SKM-1 treated with dmso at 0.1 percent for 144 hours (cell line): Measurements from ENCODE around the gene TBCC.
A peak's percentile ranks its signal among the peaks of the same experiment; 100 is the strongest.
"Not testable (repeated sequence)": the region's sequence is repeated elsewhere in the genome, so short reads cannot be mapped to it uniquely, and the experiment has no call there.

Experiments
- DNase-seq: peaks from one replicate; lab custom pipeline; 2025; ENCODE audit not compliant: unreplicated experiment; lab: John Stamatoyannopoulos, UW

The TBCC gene

DNA sequence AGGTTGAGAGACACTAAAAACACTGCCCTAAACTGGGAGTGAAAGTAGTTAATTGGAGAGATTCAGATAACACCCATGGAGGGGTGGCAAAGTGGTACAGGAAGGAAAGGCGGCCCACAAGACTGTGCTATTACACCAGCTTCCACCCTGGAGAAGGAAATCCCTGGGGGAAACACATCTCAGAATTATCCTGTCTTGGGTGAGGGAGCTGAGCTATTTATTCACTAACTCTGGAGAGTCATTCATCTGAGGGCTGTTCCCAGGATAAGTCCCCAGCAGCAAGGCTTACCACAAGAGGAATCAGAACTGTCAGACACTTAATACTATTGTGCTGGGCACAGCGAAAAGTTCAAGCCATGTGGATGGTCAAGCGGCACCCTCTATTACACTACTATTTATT, 9.9 kb downstream of the TBCC start:
- no peak for DNase-seq

DNA sequence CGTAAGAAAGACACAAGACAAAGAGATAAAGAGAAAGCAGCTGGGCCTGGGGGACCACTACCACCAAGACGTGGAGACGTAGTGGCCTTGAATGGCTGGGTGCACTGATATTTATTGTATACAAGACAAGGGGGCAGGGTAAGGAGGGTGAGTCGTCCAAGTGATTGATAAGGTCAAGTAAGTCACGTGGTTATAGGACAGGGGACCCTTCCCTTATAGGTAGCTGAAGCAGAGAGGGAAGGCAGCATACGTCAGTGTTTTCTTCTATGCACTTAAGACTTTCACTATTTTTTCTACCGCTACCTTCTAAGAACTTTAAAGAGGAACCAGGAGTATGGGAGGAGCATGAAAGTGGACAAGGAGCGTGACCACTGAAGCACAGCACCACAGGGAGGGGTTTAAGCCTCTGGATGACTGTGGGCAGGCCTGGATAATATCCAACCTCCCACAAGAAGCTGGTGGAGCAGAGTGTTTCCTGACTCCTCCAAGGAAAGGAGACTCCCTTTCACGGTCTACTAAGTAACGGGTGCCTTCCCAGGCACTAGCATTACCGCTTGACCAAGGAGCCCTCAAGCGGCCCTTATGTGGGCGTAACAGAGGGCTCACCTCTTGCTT, 11.9 kb downstream of the TBCC start:
- not testable (repeated sequence) for DNase-seq

- no peak for DNase-seq
These were observed 16.2 kb downstream of the TBCC start for GRCh38 chr6:42729731-42730130.

- no peak for DNase-seq
These were observed 18.3 kb downstream of the TBCC start for GRCh38 chr6:42727627-42728026.

- DNase-seq = no peak
These were observed 18.8 kb downstream of the TBCC start for GRCh38 chr6:42727087-42727611.

DNA sequence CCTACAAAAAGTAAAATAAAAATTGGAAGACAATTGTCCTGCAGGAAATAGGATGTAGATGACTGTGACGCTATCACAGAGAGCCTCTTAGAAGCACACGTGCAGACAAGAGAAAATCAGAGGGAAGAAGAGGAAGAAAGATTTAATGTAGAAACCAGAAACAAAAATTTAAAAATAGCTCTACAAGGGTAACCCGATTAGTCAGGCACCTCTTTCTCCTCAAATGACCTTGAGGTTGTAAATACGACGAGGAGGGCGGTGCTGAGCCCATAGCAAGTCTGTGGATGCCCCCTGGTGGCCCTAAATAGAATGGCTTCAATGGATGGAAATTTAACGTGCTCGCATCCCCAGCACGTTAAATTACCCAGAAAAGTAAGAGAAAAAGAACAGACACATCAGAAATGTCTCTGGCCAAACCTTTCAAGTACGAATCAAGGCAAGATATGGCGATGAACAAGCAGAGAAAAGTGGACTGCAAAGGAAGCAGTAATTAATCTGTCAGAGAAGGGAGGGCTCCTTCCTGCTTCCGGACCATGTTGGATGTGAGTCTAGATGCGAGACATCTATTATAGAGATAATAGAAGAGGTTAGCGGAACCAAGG, 19.3 kb downstream of the TBCC start:
- DNase-seq = peak; percentile 87

- DNase-seq = no peak
These were observed 19.9 kb downstream of the TBCC start for GRCh38 chr6:42726026-42726425.

GRCh38 chr6:42724825-42725224, 21.1 kb downstream of the TBCC start:
- DNase-seq = no peak

DNA sequence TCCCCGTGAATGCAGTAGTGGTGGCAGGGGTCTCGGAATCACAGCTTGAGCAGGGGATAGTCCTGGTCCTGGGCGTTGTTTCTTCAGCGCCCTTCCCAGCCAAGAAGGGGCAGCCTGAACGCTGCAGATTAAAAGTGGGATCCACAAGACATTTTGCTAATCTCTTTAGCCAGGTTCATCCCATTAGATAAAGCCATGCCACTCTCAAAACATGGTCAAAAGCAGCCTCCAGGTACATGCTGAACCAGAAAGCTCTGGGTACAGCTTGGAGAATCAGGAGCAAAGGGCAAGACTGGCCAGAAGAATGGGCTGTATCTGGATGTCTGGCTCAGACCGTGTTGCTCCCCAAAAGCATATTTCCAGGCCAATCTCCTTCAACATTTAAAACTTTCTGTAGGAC, 23.4 kb downstream of the TBCC start, which contains the start of gene PRPH2:
PRPH2 (minus strand) TSS at position 101 of the 400 bp plus-strand sequence. CDS start 263 bp downstream, outside the sequence.
- no peak for DNase-seq

- no peak for DNase-seq
These were observed 25.2 kb downstream of the TBCC start for GRCh38 chr6:42720739-42721138.

- no peak for DNase-seq
These were observed 30.0 kb downstream of the TBCC start for GRCh38 chr6:42715871-42716270.

DNA sequence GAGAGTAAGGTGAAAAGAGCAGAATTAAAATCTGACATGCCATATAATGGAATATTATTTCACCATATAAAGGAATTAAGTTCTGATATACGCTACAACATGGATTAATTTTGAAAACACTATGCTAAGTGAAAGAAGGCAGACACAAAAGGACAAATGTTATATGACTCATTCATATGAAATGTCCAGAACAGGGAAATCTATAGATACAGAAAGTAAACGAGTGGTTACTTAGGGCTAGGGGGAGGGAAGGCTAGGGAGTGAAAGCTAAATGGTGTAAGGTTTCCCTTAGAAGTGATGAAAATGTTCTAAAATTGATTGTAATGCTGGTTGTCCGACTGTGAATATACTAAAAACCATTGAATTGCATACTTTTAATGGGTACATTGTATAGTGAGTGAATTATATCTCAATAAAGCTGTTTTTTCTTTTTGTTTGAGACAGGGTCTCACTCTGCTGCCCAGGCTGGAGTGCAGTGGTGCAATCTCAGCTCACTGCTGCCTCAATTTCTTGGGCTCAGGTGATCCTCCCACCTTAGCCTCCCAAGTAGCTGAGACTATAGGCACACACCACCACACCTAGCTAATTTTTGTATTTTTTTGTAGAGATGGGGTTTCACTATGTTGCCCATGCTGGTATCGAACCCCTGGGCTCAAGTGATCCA, 31.7 kb downstream of the TBCC start:
- no peak for DNase-seq

DNA sequence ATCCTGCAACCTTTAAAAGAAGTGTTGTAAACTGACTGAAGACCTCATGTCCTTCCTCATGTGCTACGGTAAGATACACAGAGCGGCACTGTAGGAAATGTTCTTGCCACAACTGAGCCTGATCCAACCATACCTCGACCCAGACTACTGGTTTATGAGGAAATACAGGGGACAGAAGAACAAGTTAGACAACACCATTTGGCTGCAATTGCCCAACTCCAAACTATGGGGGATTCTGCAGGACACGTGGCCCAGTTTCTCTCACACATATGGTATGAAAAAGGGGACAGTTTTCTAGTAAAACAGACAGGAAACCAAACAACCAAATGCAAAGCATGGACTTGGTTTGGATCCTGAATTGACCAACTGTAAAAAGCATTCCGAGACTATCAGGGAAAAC, 34.0 kb downstream of the TBCC start:
- DNase-seq = no peak

- DNase-seq = no peak
These were observed 35.6 kb downstream of the TBCC start for GRCh38 chr6:42710316-42710715.

DNA sequence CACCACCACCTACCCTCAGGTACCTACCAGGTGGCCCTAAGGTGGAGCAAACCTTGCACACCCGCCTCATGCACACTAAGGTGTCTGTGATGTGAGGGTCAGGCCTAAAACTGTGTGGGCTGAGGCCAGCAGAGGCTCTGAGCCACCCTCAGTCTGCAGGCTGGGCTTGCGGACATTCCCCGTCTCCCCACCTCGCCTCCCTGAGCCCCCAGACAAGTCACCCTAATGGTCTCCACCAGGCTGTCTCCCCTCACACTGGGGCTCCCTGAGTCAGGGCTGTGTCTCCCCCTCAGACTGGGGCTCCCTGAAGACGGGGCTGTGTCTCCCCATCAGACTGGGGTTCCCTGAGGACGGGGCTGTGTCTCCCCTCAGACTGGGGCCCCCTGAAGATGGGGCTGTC, 36.0 kb downstream of the TBCC start:
- no peak for DNase-seq

DNA sequence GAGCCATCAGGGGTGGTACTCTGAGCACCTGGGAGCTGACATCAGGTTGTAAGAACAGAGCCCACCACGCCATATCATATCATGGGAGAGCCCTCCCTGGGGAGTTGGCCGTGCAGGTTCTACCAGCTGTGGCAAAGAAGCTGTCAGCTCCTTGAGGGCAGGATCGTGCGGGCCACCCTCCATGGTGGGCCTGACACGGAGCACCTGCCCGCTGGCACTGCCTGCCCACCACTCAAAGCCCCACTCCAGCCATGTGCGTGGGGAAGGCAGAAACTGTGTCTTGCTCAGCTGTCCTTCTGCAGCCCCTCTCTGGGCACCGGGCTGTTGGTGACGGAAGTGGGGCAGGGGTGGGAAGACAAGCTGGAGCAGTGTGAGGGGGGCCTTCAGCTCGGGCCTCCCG, 37.8 kb downstream of the TBCC start:
- DNase-seq = no peak

DNA sequence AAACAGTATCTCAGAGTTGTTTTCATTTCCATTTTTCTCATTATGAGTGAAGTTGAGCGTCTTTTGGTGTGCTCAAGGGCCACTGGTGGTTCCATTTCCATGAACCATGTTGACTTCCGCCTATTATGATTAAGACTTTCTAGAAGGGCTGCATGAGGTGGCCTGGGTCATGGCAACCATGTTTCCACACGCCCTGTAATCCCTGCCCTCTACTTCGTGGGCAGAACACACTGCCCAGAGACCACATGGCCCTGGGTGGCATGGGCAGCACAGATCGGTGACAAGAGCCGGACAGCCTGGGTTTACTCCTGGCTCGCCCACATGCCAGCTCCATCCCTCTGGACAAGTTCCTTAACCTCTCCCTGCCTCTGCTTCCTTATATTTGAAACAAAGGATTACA, 38.3 kb downstream of the TBCC start:
- DNase-seq = no peak

- no peak for DNase-seq
These were observed 40.9 kb downstream of the TBCC start for GRCh38 chr6:42704937-42705374.

GRCh38 chr6:42704251-42704936, 41.5 kb downstream of the TBCC start:
- no peak for DNase-seq

- not testable (repeated sequence) for DNase-seq
These were observed 43.1 kb downstream of the TBCC start for GRCh38 chr6:42702786-42703185.

DNA sequence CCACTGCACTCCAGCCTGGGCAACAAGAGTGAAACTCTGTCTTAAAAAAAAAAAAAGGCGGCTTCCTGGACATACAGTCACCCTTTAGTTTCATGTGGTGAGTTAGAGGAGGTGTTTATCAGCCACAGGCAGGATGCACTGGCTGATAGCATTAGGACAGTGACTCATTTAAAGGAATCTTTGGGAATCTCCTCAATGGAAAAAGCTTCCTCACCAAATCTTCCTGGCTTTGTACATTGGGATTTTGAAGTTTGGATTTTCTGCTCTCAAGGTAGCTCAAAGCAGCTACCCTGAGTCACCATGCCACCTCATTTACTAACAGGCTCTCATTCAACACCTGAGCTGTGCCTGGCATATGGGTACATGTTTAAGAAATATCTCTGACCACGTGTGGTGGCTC, 43.7 kb downstream of the TBCC start:
- DNase-seq = no peak

DNA sequence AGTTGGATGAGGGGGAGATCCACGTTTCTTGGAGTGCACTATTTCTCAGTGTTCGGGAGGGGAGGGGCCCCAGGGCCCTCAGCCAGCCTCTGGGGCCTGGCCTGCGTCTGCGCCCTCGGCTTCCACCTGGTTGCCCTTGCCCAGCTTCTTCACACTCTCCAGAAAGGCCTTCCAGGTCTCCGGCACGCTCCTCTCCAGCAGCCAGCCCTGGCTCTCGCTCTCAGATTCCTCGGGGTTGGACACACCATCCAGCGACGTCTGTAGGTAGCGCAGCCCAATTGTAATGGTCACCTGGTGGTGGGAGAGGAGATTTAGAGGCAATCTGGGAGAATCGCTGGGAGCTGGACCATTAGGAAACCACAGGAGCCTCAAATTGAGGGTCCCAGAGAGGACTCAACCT, 47.7 kb downstream of the TBCC start:
- no peak for DNase-seq
